Right lobe of liver (tissue), 6 donors: Measurements from ENCODE around the gene ZNF710. TPM values are rescaled to one million over a fixed set of nuclear protein-coding genes. Genes with fewer than 3 reads are reported as not detected.
A peak's percentile ranks its signal among the peaks of the same experiment; 100 is the strongest.

Source experiments
- ATAC-seq, 4 donors: fragments of 200-7000 bp; cut with Tn5 transposase; one replicate each; pipeline ENCODE4 v1.9.1; 2020; ENCODE audit warnings: mild to moderate bottlenecking in 4 of 4, moderate library complexity in 4 of 4
- DNase-seq, 3 donors: peaks; one replicate each; pipeline ENCODE4 v3.0.0-alpha.2; 2020
- H3K27ac ChIP-seq, 3 donors: fragments of 200-600 bp; one replicate each; pipeline ENCODE4 v1.8.0; 2022
- H3K27me3 ChIP-seq, 2 donors: fragments of 200-600 bp; one replicate each; pipeline ENCODE4 v1.8.0; 2022
- H3K36me3 ChIP-seq, 4 donors: fragments of 200-600 bp; sonication (generic) in 1 of 4; one replicate each; pipeline versions ENCODE4 v1.5.1 to v1.8.0; 2017 to 2022; ENCODE audit warnings: control low read depth in 1 of 4
- H3K4me1 ChIP-seq, 4 donors: fragments of 200-600 bp; sonication (generic) in 1 of 4; one replicate each; pipeline versions ENCODE4 v1.5.1 to v1.8.0; 2017 to 2022; ENCODE audit warnings: control low read depth in 1 of 4
- H3K4me3 ChIP-seq, 3 donors: fragments of 200-600 bp; one replicate each; pipeline ENCODE4 v1.8.0; 2022
- H3K9me3 ChIP-seq, 4 donors: fragments of 200-600 bp; sonication (generic) in 1 of 4; one replicate each; pipeline versions ENCODE4 v1.5.1 to v1.8.0; 2017 to 2022; ENCODE audit warnings: control low read depth in 1 of 4
- CTCF ChIP-seq, 4 donors: fragments of 200-600 bp in 3 of 4; fragments of 450-650 bp in 1 of 4; IDR thresholded peaks; one replicate each; pipeline versions ENCODE4 v1.5.1 to v1.8.0; 2016 to 2022; ENCODE audit warnings: antibody characterized with exemption in 4 of 4, mild to moderate bottlenecking in 2 of 4
- POLR2A ChIP-seq: fragments of 450-650 bp; IDR thresholded peaks from one replicate; pipeline ENCODE4 v1.6.1; 2017; ENCODE audit warnings: antibody characterized with exemption, mild to moderate bottlenecking
- WGBS: methylation state at CpG from one replicate; pipeline ENCODE4 v1.1.6; 2018; ENCODE audit warnings: low coverage, low lambda C conversion rate; ENCODE audit not compliant: insufficient coverage; ENCODE audit errors: missing lambda C conversion rate; 5-methylcytosine and 5-hydroxymethylcytosine counted together
- intact Hi-C, 2 donors: fragments of 100-400 bp; cut with DNase I; formaldehyde crosslinking; loops; one replicate each; pipeline versions ENCODE4 v1.11.2 to v1.14.1; 2022
- total RNA-seq, 6 experiments: library from RNA; depleted of rRNA in 2 of 6; stranded (reverse); fragments of >200 nt in 2 of 6; fragmentation: NEBNext Ultra II Directional in 3 of 6; extraction: Animal tissue kit (Norgen Biotek cat#: 25700) in 3 of 6; gene quantifications; one replicate each; pipeline versions ENCODE4 v1.1.0 to v1.2.4, GENCODE V29; 2016 to 2023
- donor health status: DM: no; HTN: yes; CAD: no.
- donor health status: DM: no; HTN: no; CAD: no.
- donor health status: DM: no; HTN: no; CAD: no.
- donor health status: DM: no; HTN: yes; CAD: no.
- donor health status: DM: no; HTN: yes; CAD: no.

The ZNF710 gene
- total RNA-seq, 6 experiments from 2014 or later, result 4.7 to 17.1 (median 7.4) TPM

- no peaks in the 10 kb centered on the region for H3K9me3 ChIP-seq
- no peaks in the 10 kb centered on the region for H3K36me3 ChIP-seq
- no peak overlapping the region for H3K27ac ChIP-seq
- 58% methylated on average over 2 of the region's 11 CpGs for WGBS
- no peaks in the 10 kb centered on the region for H3K27me3 ChIP-seq
- no peak for DNase-seq
- H3K4me3 ChIP-seq, result no peak overlapping the region
- intact Hi-C loops, result no loop called here
- ATAC-seq, result peak; percentile 28 to 61 (median 50)
- no peak for TF ChIP-seq CTCF (IDR thresholded peaks at IDR 0.05)
- TF ChIP-seq POLR2A, result no peak
- no peaks in the 10 kb centered on the region for H3K4me1 ChIP-seq
Measured at GRCh38 chr15:89963301-89964231, 37.6 kb upstream of the ZNF710 start.

GRCh38 chr15:89964232-89964954, 36.7 kb upstream of the ZNF710 start:
- Histone ChIP-seq H3K27me3 (no peaks in the 10 kb centered on the region), H3K36me3 (no peaks in the 10 kb centered on the region), H3K27ac (no peak overlapping the region), H3K4me3 (no peak overlapping the region), H3K4me1 (no peaks in the 10 kb centered on the region), H3K9me3 (no peaks in the 10 kb centered on the region)
- TF ChIP-seq CTCF (IDR thresholded peaks at IDR 0.05) (no peak), POLR2A (no peak)
- ATAC-seq (peak in 2 of 4 donors; percentile 28 to 30), DNase-seq (no peak)
- WGBS, result 25% methylated on average over 3 of the region's 3 CpGs
- intact Hi-C loops, result no loop called here

GRCh38 chr15:89967881-89968280, 33.2 kb upstream of the ZNF710 start:
- H3K27ac ChIP-seq, result no peak overlapping the region
- no peak for TF ChIP-seq POLR2A
- no peak for TF ChIP-seq CTCF (IDR thresholded peaks at IDR 0.05)
- ATAC-seq (no peak), DNase-seq (no peak)
- 56% methylated on average over 4 of the region's 4 CpGs for WGBS
- intact Hi-C loops, result no loop called here
- H3K36me3 ChIP-seq, result no peaks in the 10 kb centered on the region
- H3K4me3 ChIP-seq, result no peak overlapping the region
- no peaks in the 10 kb centered on the region for H3K4me1 ChIP-seq
- no peaks in the 10 kb centered on the region for H3K27me3 ChIP-seq
- H3K9me3 ChIP-seq, result no peaks in the 10 kb centered on the region

GRCh38 chr15:89971592-89971997, 29.5 kb upstream of the ZNF710 start:
- peak; percentile 78 to 90 (median 86) for ATAC-seq
- intact Hi-C loops, result loop anchor here in 1 of 2 donors (10.0 kb wide), 1 partner anchor 57 kb away; the partner anchor contains the start of gene ARPIN
- DNase-seq, result peak in 2 of 3 donors; percentile 61 to 65
- WGBS, result 25% methylated on average over 4 of the region's 4 CpGs
- H3K9me3 ChIP-seq, result no peaks in the 10 kb centered on the region
- H3K4me1 ChIP-seq, result no peaks in the 10 kb centered on the region
- H3K27me3 ChIP-seq, result no peaks in the 10 kb centered on the region
- H3K36me3 ChIP-seq, result no peaks in the 10 kb centered on the region
- TF ChIP-seq POLR2A (no peak), CTCF (IDR thresholded peaks at IDR 0.05) (peak; percentile 43 to 60 (median 52))
- H3K27ac ChIP-seq, result no peak overlapping the region
- H3K4me3 ChIP-seq, result no peak overlapping the region
